HG03103 (cell line): ENCODE measurements around the gene PYGM.

ENCODE experiments used
- ATAC-seq: cut with Tn5 transposase; IDR thresholded peaks from one replicate; pipeline ENCODE4 v1.9.1; 2021; ENCODE audit warnings: low read depth; ENCODE audit not compliant: unreplicated experiment

The PYGM gene

DNA sequence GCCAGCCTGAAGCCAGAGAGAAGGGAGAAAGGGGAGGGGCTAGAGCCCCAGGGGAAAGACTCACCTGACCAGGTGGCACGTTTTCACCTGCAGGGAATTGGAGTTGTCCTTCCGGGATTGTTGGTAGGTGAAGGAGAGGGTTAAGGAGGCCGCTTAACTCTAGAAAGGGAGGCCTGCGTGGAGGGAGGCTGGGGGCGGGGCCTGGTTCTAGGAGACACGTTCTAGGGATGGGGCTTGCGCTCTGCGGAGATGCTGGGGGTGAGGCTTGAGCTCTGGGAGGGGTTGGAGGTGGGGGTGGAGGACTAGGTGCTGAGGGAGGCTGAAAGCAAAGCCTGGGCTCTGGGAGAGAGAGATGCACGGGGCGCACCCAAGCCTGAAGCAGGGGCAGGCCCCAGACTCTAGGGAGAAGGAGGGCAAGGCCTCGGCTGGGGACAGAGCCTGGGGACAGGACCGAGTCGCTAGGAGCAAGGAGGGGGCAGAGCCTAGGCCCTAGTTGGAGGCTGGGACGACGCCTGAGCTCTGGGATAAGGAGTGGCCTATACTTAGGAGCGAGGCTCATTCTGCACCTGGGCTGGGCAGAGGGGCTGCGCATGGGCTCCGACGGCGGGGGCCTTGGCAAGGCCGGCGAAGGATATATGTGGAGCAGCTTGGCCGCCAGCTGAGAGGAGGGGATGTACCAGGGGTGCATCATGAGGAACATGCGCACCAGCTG, 18.2 kb downstream of the PYGM start:
- ATAC-seq, result no peak

- no peak for ATAC-seq
Measured at GRCh38 chr11:64739871-64740270, 19.9 kb downstream of the PYGM start.

DNA sequence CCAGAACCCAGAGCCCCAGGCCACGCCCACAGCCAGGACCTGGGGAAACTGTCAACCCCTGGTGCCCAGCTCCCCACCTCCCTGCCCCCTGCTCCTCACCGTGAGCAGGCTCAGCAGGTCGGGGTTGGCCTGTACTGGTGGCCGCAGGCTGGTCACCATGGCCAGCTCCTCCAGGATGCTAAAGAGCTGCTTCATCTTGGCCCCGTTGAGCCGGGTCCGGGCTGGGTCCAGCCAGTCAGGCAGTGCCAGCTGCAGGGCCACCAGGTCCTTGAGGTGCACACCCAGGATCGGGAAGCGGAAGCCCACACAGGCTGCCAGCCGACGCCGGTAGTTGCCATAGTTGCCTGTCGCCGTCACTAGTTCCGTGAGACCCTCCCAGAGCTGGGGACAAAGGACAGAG, 23.1 kb downstream of the PYGM start:
- ATAC-seq, result no peak

DNA sequence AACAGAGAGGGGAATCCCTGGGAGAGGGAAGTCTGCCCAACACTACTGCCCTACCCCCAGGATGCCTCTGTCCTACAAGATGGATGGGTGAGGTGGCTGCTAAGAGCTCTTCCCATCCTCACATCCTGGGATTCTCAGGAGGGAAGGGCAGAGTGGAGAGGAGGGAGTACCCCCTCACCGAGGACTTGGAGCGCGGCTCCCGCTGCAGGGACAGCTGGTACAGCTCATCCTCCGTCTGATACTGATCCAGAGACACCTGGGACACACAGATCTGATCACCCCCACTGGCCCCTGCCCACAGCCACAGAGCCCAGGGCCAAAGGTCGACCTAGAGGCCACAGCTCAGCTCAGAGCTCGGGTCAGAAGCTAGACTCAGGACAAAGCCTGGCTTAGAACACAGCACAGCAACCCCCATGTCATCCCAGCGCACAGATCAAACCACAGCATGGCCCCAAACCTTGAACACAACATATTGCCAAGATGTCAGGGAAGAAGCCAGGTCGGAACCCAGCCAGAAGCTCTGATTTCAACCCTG, 24.0 kb downstream of the PYGM start:
- ATAC-seq, result no peak

DNA sequence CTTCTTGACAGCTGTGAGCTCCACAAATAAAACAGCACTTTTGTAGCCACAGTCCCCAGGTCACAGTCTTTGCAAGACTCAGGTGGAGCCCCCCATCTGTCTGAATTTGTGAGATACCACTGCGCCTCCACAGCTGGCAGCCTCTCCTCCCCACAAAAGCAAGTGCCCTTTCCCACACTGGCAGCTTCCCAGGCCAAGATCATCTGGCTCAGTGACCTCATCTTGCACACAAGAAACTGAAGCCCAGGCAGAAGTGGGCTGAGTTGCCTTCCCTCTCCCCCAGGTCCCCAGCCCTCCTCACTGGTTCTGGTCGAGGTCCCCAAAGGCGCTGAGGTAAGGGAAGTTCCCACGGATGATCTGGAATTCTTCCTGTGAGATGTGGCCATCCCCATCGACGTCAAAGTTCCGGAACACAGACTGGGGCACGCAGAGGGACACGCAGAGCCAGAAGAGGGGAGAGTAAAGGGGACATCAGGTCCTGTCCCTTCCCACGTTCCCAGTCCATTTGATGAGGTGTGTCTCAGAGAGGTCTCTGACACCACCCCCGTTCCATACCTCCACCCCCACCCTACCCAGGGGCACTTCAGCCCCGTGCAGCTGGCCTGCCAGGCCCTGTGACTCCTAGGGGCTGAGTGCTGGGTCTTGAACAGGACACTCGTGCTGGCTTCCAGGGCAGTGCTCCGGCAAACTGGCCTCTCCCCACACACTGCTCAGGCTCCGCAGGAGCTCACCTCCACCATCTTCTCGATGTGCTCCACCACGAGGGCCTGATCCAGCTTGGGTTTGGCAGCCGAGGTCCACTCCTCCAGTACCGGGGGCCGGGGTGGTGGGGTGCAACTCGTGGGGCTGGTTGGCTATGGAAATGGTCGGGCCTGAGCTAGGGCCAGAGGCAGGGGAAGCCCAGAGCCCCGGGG, 24.7 kb downstream of the PYGM start:
- no peak for ATAC-seq

DNA sequence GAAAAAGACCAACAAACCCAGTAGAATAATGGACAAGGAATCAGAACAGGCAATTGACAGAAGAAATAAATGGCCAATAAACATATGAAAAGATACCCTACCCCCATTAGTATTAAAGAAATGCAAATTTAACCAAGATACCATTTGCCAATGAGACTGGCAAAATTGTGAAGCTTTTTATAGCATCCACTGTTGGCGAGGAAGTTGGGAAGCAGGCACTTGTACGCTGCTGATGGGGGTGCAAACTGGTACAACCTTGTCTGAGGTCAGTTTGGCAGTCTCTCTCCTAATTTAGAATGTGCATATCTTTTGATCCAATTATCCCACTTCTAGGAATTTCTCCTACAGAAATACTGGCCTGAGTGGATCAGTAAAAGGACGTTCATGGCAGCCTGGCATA, 28.2 kb downstream of the PYGM start:
- no peak for ATAC-seq

- ATAC-seq, result no peak
Measured at GRCh38 chr11:64729851-64730382, 29.9 kb downstream of the PYGM start.

GRCh38 chr11:64728757-64729365, 30.9 kb downstream of the PYGM start:
- no peak for ATAC-seq

GRCh38 chr11:64726867-64727530, 32.8 kb downstream of the PYGM start:
- ATAC-seq, result no peak

- no peak for ATAC-seq
Measured at GRCh38 chr11:64726211-64726641, 33.5 kb downstream of the PYGM start.

DNA sequence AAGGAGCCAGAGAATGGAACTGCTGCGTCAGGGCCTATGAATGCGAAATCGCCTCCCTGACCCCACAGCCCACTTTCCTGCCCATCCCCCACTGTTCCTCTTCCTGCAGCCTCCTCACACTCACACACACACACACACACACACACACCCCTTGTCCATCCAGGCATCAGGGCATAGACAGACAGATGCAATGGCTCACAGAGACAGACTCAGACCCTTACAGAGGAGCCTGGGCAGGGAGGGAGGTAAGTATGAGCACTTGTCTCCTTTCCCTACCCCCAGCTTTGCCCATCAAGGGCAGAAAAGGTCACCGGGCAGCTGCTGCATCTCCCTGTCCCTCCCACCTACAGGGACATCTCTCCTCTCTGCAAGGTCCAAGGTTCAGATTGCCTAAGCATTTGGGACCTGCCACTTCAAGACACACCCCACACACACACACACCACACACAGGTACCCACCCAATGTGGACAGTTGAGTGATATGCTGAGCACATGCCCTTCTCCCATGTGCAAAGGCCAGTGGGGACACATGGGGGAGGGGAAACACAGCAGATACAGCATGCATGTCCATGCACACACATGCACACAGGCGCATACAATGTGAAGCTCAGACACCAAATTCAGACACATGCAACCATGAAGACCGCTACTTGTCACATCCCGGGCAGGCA, 34.8 kb downstream of the PYGM start:
- ATAC-seq, result no peak

DNA sequence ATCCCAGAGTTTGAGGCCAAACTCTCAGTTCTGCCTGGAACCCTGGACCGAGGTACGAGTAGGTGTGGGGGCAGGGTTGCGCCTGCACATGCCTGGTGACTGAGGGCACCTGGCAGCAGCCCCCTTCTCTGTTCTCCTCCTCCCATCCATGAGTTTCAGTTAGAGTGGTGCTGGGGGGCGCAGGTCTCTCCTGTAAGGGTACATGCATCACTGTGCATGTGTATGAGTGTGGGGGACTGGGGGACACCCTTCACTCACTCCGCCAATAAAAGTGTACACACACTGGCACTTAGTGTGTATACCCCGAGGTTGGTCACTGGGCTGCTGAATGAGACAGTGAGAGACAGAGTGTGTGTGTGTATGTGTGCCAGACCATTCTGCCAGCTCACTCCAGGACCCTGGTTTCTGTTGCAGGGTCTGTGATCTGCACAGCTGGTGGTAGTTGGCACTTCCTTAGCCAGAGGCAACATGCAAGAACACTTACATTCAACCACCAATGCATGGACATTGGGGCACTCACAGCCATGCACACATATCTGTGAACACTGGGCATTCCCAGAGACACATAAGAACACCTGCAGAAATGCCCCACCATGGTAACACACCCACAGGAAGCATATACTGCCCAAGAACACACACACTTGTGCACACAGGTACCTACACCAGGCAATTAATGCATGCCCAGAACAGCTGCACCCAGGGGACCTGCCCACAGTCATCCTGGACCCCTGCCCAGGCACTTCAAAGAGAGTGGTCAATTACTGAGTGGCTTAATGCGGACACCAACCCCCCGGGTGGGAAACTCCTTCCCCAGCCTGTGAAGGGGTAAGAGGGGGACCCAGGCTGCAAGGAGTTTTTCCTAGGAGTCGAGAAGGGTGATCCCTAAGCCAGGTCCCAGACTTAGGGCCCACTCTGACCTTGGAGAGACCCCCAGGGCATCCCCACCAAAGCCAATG, 35.6 kb downstream of the PYGM start:
- ATAC-seq, result no peak

- peak; percentile 75 for ATAC-seq
Measured at GRCh38 chr11:64723117-64723906, 36.5 kb downstream of the PYGM start, which contains the start of gene NRXN2. Gene NRXN2, minus strand, starts transcription at chr11:64723197. Its CDS starts 9,498 bp downstream, at chr11:64713699.

DNA sequence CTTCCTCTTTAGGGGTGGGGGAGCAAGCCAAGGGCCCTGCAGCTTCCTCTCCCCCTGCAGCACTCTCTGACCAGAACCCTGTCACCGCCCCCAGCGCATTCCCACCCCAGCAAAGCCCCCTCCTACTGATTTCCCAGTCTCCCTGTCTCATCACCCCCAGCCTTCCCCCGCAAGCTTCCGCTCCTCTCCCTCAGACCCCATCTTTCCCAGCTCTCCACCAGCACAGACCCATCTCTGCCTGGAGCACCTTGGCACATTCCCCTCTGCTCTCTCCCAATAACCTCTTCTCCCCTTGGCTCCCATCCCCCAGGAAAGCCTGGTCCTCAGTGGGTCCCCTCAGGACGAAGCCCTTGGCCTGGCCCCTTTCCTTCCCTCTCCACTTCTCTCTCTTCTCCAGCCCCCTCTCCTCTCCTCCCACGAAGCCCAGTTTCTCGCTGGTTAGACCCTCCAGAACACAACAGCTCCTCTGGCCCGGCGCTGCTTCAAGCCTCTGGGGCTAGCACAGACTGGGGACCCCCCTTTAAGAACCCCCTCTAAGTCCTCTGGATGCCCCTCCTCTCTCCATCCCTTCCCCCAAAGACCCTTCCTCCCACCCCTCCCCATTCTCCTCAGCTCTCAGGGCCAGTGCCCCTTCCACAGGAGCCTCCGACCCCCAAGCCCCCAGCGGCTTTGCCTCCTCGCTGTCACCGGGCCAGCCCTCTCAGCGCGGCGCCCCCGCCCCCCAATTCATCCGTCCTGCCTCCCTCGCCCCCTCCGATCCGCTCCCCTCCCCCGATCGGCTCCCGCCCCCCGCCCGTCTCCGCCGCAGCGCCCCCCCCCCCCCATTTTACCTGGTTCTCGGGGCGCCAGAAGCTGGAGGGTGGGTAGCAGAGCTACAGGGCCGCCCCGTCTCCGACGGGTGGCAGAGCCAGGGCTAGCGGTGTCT, 37.4 kb downstream of the PYGM start:
- ATAC-seq, result no peak

GRCh38 chr11:64721359-64721699, 38.4 kb downstream of the PYGM start:
- no peak for ATAC-seq

DNA sequence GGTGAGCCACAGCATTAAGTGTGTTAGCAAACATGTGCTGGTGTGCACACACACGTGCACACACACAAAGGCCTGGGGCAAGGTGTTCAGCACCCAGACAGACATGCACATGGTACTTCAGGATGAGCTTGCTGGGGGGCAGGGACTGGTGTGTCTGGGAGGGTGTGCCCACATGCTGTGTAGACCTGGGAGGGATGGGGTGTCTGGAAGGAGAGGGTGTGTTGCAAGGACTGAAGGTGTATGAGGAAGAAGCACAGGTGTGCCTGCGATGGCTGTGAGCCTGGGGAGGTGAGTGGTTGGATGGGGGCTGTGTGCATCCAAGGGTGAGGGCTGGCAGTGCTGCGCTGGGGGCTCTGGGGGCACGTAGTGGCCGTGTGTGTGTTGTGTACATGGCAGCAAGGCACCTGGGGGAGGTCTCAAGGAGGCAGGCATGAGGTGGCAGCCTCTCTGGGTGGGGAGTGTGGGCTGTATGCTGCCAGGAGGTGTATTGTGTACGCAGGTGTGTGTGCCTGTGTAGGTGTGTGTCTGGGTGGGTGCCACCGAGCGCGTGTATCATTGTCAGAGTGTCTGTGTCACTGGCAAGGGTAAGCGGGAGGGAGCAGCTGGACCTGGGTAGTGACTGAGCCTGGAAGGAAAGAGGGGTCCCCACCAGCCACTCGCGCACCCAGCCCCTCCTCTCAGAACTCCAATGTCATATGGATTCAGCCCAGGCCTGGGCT, 39.0 kb downstream of the PYGM start:
- ATAC-seq, result no peak
